HUDEP-2 (cell line): ENCODE results near the gene OR10K2.
"Not testable (repeated sequence)": the region's sequence is repeated elsewhere in the genome, so short reads cannot be mapped to it uniquely, and the experiment has no call there.

Source experiments
- DNase-seq, 76 experiments: peaks; one replicate each; lab custom pipeline; 2025; ENCODE audit not compliant: unreplicated experiment in 76 of 76; lab: John Stamatoyannopoulos, UW

OR10K2 gene

GRCh38 chr1:158374101-158374500, 51.9 kb downstream of the OR10K2 start:
- not testable (repeated sequence) for DNase-seq

GRCh38 chr1:158371188-158371953, 54.7 kb downstream of the OR10K2 start:
- DNase-seq: no peak
